ENCODE measurements around the gene FPR3. TPM values are rescaled to one million over a fixed set of nuclear protein-coding genes. Genes with fewer than 3 reads are reported as not detected.
A peak's percentile ranks its signal among the peaks of the same experiment; 100 is the strongest.

Gene FPR3
- total and polyA plus RNA-seq, 9 of the 15 experiments (the other 6 are each of a cell fraction or from before 2014, with no cell fraction given): 0.08 to 0.51 (median 0.22) TPM; not detected in 1

GRCh38 chr19:51807111-51807701 lies 12.2 kb downstream of the FPR3 start (continued):
- TF ChIP-seq ZBTB49 (CRISPR knock-in tag; IDR thresholded peaks at IDR 0.05; ENCODE audit: borderline replicate concordance) (no peak), ELK3 (CRISPR knock-in tag; IDR thresholded peaks at IDR 0.05) (no peak), THAP12 (CRISPR knock-in tag; IDR thresholded peaks at IDR 0.05) (no peak), ETV5 (CRISPR knock-in tag; IDR thresholded peaks at IDR 0.05; ENCODE audit: low read depth) (peak; percentile 71; the same call in 1 of the 2 replicates), POLR3A (IDR thresholded peaks at IDR 0.05; ENCODE audit: borderline replicate concordance, extremely low read depth, insufficient read depth, insufficient read length) (no peak), TFAM (CRISPR knock-in tag; conservative IDR thresholded peaks at IDR 0.05) (no peak), TOE1 (IDR thresholded peaks at IDR 0.05; ENCODE audit: borderline replicate concordance) (0 out of 2 replicates have a peak, but pooled peaks have one; percentile 21), TOE1 (CRISPR knock-in tag; IDR thresholded peaks at IDR 0.05; ENCODE audit: borderline replicate concordance, low read depth) (no peak), FOXK1 (CRISPR knock-in tag; IDR thresholded peaks at IDR 0.05; ENCODE audit: borderline replicate concordance) (no peak), ZBED1 (IDR thresholded peaks at IDR 0.05) (no peak), BCLAF1 (IDR thresholded peaks at IDR 0.05; ENCODE audit: borderline replicate concordance in 1 of 2, control insufficient read depth in 1 of 2, low read depth in 2 of 2, low read length in 1 of 2) (no peak), CHD2 (IDR thresholded peaks at IDR 0.05; ENCODE audit: low read depth, low read length) (no peak), RNF2 (IDR thresholded peaks at IDR 0.05) (peak; percentile 63; the same call in 1 of the 2 replicates), GABPB1 (CRISPR knock-in tag; IDR thresholded peaks at IDR 0.05) (no peak), ATF4 (CRISPR knock-in tag; IDR thresholded peaks at IDR 0.05) (no peak), ARID2 (IDR thresholded peaks at IDR 0.05) (no peak), ZNF311 (CRISPR knock-in tag; IDR thresholded peaks at IDR 0.05) (no peak), XRCC3 (IDR thresholded peaks at IDR 0.05) (no peak)
